HuH-7 (cell line): ENCODE results near the gene ISX.
A peak's percentile ranks its signal among the peaks of the same experiment; 100 is the strongest.
"Not testable (repeated sequence)": the region's sequence is repeated elsewhere in the genome, so short reads cannot be mapped to it uniquely, and the experiment has no call there.

Source experiments
- DNase-seq: peaks from one replicate; pipeline ENCODE4 v3.0.0; 2011; ENCODE audit warnings: low spot score

ISX gene

GRCh38 chr22:35065796-35066218 lies at the start of gene ISX:
TSS of gene ISX (plus strand) at chr22:35066158. CDS start at chr22:35067088, 930 bp downstream.
- peak; percentile 77 for DNase-seq

DNA sequence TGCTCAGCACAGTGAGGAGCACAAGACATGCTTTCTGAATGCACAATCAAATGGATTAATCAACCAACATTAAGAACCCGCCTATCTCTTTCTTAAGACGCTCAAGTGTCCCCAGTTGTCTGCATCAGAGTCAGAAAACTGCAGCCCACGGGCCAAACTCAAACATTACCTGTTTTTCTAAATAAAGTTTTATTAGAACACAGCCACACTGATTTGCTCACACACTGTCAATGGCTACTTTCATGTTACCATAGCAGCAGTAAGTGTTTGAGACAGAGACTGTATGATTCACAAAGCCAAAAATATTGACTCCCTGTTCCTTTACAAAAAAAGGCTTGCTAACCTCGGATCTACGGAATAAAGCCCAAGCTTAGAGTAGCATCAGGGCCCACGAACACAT lies 49.0 kb upstream of the ISX start:
- no peak for DNase-seq

GRCh38 chr22:35018995-35019394 lies 47.0 kb upstream of the ISX start:
- DNase-seq = no peak

DNA sequence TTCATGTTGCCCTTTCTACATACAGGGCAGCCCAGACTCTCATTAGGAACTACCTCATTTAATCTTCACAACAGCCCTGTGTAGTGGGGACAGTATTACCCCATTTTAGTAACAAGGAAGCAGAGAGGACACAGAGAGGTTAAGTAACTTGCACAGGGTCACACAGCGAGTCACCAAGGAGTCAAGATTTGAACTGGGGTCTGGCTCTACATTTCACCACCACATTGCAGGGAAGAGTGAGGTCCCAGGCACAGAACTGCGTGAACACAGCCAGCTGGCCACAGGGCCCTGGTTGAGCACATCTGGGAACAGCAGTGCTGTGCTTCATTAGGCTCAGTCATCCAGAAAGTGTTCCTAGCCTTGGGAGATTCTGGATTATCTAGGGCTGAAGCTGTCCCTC lies 45.4 kb upstream of the ISX start:
- DNase-seq = no peak

GRCh38 chr22:35021161-35021560 lies 44.8 kb upstream of the ISX start:
- DNase-seq = no peak

- DNase-seq = no peak
Observed at GRCh38 chr22:35022291-35022690, 43.7 kb upstream of the ISX start.

DNA sequence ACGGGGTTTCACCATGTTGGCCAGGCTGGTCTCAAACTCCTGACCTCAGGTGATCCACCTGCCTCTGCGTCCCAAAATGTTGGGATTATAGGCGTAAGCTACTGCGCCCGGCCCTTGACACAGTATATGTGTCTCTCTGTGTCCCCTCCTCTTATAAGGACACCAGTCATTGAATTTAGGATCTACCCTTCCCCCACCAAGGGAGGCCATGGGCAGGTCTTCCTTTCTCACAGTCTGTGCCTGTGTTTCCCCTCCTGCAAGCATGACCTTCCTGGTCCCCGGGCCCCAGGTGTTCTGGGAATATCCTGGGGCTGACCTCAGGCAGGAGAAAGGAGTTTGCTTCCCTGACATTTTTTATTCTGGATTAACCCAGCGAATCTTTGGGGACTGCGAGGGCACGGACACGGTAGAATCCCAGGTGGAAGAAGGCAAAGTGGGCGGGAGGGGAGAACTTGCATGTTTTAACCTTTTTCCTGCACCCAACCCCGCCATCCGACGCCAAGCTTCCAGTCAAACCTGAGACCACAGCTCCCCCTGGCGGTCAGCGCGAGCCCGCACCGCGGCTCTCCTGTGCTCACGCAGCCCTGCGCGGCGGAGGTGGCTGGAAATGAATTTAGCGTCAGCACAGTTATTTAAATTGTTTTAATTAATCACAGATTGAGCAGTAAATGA lies 42.1 kb upstream of the ISX start:
- peak; percentile 71 for DNase-seq

GRCh38 chr22:35024364-35024692 lies 41.6 kb upstream of the ISX start:
- DNase-seq = no peak

- not testable (repeated sequence) for DNase-seq
Observed at GRCh38 chr22:35030112-35030511, 35.8 kb upstream of the ISX start.

DNA sequence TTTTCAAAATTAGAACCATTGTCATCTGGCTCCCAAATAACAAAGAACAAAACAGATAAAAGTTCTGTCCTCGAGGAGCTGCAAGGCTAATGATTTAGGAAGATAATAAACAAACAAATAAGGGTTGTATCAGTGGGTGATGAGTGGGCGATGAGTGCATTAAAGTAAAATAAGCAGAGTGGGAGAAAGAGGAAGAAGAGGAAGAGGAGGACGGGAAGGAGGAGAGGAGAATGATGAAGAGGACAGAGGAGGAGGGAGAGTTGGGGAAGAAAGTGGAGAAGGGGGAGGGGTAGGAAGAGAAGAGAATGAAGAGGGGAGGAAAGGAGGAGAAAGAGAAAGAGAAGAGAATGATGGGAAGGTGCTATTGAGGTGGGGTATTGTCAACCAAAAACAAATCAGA lies 33.4 kb upstream of the ISX start:
- DNase-seq = no peak

DNA sequence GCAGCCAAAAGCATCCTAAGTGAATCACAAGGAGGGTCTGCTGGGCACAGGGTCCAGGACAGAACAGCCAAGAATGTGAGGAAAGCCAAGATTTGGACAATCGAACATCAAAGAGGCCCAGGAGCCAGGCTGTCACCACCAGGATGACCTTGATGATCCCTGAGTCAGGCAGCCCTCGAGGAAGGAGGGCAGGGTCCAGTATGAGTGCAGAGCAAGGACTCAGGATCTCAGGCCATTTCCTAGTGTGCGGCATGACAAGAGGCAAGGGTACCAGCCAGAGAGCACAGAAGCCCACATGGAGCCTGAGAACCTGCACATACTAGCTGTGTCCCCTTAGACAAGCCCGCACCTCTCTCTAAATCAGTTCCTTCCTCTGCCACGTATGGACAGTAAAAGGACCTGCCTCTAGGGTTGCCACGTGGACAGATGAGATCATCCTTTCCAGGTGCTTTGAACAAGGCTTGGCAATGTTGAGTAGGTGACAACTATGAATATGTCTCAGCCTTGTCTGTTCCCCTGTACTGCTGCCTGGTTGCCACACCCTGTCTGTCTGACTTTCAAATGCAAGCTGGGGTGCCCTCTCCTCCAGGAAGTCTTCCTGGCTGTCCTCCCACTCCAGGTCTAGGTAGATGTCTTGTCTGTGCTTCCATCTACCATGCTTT lies 32.2 kb upstream of the ISX start:
- no peak for DNase-seq

DNA sequence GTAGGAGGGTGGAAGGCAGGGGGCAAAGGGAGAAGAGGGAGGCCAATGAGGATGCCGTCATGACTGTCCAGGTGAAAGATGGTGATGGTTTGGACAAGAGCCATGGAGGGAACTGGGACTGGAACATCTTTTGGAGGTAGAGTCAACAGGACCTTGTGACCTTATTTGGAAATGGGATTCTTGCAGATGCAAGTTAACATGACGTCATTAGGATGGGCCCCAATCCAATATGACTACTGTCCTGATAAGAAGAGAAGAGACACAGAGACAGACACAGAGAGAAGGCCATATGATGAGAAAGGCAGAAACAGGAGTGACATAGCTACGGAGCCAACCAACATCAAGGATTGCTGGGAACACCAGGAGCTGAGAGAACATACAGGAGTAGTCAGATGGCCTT lies 31.0 kb upstream of the ISX start:
- DNase-seq = no peak

DNA sequence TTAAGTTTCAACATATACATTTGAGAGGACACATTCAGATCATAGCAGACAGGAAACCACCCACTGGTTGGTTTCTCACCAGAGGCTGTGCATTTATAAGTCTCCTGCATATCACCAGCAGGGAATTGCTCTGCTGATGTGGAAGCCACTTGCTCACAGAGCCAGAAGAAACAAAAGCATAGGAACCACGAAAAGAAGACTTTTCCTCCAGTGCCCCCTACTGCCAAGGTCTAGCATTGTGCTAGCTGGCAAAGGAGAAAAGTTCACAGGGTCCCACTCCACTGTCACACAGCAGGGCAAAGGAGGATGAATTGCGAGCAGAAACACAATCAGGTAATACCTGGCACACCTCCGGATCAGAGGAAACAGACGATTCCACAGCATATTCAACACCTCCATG lies 28.9 kb upstream of the ISX start:
- no peak for DNase-seq

GRCh38 chr22:35039625-35040024 lies 26.3 kb upstream of the ISX start:
- no peak for DNase-seq

DNA sequence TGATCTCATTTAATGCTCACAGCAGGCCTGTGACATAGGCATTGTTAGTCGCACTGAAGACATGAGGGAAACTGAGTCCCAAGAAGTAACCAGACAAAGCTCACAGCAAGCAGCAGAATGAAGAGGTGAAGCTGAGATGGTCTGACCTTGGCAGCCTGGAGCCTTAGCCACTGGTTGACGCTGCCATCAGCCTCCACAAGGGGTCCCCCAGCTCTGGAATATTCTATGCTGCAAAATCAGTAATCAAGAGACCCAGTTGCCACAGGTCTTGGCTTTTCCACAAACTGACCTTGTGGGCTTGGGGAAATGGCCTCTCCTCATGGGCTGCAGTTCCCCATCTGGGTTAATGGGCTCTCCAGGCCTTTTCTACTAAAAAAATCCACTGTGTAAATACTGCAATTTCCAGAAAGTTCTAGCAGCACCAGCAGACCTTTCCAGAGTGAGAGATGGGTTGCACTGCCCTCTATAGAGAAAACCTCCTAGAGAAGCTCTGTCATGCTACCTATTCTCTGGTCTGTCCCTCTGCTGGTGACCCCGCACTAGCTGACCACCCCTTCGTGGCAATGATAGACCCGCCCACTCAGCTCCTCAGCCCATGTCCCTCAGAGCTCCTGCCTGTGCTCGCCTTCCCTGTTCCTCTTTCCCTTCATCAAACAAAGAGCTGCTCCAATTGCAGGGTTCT lies 22.6 kb upstream of the ISX start:
- DNase-seq = peak; percentile 49

DNA sequence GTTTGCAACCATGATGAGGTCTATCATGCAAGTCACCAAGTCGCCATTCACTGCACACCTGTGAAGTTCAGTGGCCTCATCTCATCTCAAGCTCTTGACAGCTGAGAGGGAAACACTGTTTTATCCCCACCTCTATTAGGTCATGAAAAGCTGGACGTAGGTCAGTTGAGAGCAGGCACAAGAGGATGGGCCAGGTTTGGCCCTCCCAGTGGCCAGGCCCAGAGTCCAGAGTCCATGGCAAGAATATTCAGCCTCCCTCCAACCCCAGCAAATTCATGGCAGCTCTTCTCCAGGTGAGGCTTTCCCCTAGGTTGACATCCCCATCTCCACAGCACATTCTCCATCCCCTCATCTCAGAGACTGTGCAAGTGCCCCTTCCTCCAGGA lies 22.0 kb upstream of the ISX start:
- DNase-seq = no peak

GRCh38 chr22:35044607-35045390 lies 21.2 kb upstream of the ISX start:
- DNase-seq = no peak

- no peak for DNase-seq
Observed at GRCh38 chr22:35045451-35045850, 20.5 kb upstream of the ISX start.

GRCh38 chr22:35046744-35047462 lies 19.1 kb upstream of the ISX start:
- DNase-seq = no peak

- DNase-seq = not testable (repeated sequence)
Observed at GRCh38 chr22:35050038-35050437, 15.9 kb upstream of the ISX start.

DNA sequence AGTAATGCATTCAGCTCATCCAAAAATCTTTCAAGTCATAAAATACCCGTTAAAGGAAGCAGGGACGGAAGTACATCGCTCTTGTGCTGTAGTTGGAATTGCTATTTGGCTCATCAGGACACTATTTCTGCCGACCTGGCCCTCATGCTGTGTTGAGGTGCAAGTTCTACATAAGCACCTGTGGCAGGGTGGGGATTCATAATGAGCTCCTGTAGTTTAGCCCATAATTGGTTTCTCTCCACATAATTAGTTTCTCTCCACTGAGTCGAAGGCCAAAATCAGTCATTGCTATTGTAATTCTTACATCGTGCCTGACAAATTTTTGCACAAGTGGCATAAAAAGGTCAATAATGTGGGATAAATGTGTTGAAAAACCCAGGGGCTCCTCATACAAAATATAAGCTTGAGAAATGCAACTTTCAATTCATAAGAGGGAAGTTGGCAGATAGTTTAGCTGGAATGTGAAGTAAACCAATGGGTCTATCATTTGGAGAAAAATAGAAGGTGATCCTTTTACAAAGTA lies 14.9 kb upstream of the ISX start:
- no peak for DNase-seq

- no peak for DNase-seq
Observed at GRCh38 chr22:35051791-35052190, 14.2 kb upstream of the ISX start.
